ENCODE measurements around the gene MRPL55. TPM values are rescaled to one million over a fixed set of nuclear protein-coding genes. Genes with fewer than 3 reads are reported as not detected.

Gene MRPL55
- total and polyA plus RNA-seq, 2 of the 13 experiments (the other 11 are each of a cell fraction or from before 2014, with no cell fraction given), result 58.6 to 92.9 TPM

DNA sequence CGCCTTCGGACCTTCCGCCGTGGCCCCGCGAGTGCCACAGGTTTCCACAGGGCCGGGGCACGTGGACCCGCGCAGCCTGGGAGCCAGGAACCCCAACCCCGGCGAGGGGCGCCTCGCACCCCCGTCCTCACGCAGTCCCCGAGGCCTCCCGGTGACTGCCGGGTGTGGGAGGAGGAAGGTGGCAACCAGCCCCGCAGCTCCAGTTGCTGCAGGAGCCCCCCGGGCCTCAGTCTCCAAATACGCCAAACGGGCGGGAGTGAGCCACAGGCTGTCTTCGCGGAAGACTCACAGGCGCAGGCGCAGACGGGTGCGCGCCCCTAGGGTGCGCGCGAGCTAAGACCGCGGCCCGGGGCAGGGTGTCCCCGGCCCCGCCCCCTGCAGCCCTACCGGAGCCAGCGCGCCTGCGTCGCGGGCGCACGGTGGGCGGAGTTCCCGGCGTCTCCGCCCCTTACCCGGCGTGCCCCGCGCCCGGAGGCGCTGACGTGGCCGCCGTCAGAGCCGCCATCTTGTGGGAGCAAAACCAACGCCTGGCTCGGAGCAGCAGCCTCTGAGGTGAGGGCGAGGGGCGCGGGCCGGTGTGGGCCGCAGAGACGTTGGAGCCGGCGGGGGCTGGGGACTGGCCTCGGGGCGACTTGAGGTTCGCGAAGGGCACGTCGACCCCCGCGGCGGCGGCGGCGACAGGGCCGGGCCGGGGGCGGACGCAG is 26.7 kb downstream of the MRPL55 start, which contains the start of gene ARF1 (continued):
- TF ChIP-seq GLI4 (CRISPR knock-in tag; IDR thresholded peaks at IDR 0.05; ENCODE audit: borderline replicate concordance), result no peak; the same call in 1 of the 2 replicates
- 0 out of 2 replicates have a peak, but pooled peaks have one; percentile 39 for TF ChIP-seq AHR (CRISPR knock-in tag; IDR thresholded peaks at IDR 0.05)
- TF ChIP-seq, protein P1, sequence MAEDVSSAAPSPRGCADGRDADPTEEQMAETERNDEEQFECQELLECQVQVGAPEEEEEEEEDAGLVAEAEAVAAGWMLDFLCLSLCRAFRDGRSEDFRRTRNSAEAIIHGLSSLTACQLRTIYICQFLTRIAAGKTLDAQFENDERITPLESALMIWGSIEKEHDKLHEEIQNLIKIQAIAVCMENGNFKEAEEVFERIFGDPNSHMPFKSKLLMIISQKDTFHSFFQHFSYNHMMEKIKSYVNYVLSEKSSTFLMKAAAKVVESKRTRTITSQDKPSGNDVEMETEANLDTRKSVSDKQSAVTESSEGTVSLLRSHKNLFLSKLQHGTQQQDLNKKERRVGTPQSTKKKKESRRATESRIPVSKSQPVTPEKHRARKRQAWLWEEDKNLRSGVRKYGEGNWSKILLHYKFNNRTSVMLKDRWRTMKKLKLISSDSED (CRISPR knock-in tag; IDR thresholded peaks at IDR 0.05), result no peak
- TF ChIP-seq CENPX (CRISPR knock-in tag; IDR thresholded peaks at IDR 0.05), result no peak
- TF ChIP-seq, protein P2, sequence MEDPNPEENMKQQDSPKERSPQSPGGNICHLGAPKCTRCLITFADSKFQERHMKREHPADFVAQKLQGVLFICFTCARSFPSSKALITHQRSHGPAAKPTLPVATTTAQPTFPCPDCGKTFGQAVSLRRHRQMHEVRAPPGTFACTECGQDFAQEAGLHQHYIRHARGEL (CRISPR knock-in tag; IDR thresholded peaks at IDR 0.05), result no peak
- no peak for TF ChIP-seq ZNF230 (CRISPR knock-in tag; IDR thresholded peaks at IDR 0.05)
- no peak for TF ChIP-seq NFATC3 (CRISPR knock-in tag; IDR thresholded peaks at IDR 0.05)
- TF ChIP-seq, protein P3, sequence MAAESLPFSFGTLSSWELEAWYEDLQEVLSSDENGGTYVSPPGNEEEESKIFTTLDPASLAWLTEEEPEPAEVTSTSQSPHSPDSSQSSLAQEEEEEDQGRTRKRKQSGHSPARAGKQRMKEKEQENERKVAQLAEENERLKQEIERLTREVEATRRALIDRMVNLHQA (CRISPR knock-in tag; IDR thresholded peaks at IDR 0.05), result no peak
- TF ChIP-seq PCBP1 (IDR thresholded peaks at IDR 0.05; ENCODE audit: borderline replicate concordance, low read depth, low read length), result no peak
- TF ChIP-seq NFE2L1 (CRISPR knock-in tag; IDR thresholded peaks at IDR 0.05; ENCODE audit: borderline replicate concordance), result no peak
- no peak; the same call in 1 of the 2 replicates for TF ChIP-seq CCDC6 (CRISPR knock-in tag; IDR thresholded peaks at IDR 0.05)
- TF ChIP-seq, protein P4, sequence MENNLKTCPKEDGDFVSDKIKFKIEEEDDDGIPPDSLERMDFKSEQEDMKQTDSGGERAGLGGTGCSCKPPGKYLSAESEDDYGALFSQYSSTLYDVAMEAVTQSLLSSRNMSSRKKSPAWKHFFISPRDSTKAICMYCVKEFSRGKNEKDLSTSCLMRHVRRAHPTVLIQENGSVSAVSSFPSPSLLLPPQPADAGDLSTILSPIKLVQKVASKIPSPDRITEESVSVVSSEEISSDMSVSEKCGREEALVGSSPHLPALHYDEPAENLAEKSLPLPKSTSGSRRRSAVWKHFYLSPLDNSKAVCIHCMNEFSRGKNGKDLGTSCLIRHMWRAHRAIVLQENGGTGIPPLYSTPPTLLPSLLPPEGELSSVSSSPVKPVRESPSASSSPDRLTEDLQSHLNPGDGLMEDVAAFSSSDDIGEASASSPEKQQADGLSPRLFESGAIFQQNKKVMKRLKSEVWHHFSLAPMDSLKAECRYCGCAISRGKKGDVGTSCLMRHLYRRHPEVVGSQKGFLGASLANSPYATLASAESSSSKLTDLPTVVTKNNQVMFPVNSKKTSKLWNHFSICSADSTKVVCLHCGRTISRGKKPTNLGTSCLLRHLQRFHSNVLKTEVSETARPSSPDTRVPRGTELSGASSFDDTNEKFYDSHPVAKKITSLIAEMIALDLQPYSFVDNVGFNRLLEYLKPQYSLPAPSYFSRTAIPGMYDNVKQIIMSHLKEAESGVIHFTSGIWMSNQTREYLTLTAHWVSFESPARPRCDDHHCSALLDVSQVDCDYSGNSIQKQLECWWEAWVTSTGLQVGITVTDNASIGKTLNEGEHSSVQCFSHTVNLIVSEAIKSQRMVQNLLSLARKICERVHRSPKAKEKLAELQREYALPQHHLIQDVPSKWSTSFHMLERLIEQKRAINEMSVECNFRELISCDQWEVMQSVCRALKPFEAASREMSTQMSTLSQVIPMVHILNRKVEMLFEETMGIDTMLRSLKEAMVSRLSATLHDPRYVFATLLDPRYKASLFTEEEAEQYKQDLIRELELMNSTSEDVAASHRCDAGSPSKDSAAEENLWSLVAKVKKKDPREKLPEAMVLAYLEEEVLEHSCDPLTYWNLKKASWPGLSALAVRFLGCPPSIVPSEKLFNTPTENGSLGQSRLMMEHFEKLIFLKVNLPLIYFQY (CRISPR knock-in tag; IDR thresholded peaks at IDR 0.05; ENCODE audit: borderline replicate concordance), result no peak
- TF ChIP-seq, protein P5, sequence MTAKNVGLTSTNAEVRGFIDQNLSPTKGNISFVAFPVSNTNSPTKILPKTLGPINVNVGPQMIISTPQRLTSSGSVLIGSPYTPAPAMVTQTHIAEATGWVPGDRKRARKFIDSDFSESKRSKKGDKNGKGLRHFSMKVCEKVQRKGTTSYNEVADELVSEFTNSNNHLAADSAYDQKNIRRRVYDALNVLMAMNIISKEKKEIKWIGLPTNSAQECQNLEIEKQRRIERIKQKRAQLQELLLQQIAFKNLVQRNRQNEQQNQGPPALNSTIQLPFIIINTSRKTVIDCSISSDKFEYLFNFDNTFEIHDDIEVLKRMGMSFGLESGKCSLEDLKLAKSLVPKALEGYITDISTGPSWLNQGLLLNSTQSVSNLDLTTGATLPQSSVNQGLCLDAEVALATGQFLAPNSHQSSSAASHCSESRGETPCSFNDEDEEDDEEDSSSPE (CRISPR knock-in tag; IDR thresholded peaks at IDR 0.05), result peak; percentile 88
- TF ChIP-seq RFXANK (CRISPR knock-in tag; IDR thresholded peaks at IDR 0.05), result no peak
- peak; percentile 64; the same call in 1 of the 2 replicates for TF ChIP-seq SAP130 (CRISPR knock-in tag; IDR thresholded peaks at IDR 0.05; ENCODE audit: low read depth)
- TF ChIP-seq ZFP82 (CRISPR knock-in tag; IDR thresholded peaks at IDR 0.05; ENCODE audit: borderline replicate concordance), result 0 out of 2 replicates have a peak, but pooled peaks have one; percentile 67
- TF ChIP-seq MBNL3 (CRISPR knock-in tag; conservative IDR thresholded peaks at IDR 0.05), result no peak
- TF ChIP-seq, protein P6, sequence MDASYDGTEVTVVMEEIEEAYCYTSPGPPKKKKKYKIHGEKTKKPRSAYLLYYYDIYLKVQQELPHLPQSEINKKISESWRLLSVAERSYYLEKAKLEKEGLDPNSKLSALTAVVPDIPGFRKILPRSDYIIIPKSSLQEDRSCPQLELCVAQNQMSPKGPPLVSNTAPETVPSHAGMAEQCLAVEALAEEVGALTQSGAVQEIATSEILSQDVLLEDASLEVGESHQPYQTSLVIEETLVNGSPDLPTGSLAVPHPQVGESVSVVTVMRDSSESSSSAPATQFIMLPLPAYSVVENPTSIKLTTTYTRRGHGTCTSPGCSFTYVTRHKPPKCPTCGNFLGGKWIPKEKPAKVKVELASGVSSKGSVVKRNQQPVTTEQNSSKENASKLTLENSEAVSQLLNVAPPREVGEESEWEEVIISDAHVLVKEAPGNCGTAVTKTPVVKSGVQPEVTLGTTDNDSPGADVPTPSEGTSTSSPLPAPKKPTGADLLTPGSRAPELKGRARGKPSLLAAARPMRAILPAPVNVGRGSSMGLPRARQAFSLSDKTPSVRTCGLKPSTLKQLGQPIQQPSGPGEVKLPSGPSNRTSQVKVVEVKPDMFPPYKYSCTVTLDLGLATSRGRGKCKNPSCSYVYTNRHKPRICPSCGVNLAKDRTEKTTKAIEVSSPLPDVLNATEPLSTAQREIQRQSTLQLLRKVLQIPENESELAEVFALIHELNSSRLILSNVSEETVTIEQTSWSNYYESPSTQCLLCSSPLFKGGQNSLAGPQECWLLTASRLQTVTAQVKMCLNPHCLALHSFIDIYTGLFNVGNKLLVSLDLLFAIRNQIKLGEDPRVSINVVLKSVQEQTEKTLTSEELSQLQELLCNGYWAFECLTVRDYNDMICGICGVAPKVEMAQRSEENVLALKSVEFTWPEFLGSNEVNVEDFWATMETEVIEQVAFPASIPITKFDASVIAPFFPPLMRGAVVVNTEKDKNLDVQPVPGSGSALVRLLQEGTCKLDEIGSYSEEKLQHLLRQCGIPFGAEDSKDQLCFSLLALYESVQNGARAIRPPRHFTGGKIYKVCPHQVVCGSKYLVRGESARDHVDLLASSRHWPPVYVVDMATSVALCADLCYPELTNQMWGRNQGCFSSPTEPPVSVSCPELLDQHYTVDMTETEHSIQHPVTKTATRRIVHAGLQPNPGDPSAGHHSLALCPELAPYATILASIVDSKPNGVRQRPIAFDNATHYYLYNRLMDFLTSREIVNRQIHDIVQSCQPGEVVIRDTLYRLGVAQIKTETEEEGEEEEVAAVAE (CRISPR knock-in tag; IDR thresholded peaks at IDR 0.05; ENCODE audit: borderline replicate concordance), result peak; percentile 49; the same call in 1 of the 2 replicates

Data from HepG2 (cell line).